SU-DHL-6 (cell line): Measurements from ENCODE around the gene SYNDIG1.

Experiments
- H2AFZ ChIP-seq: fragments of 200-600 bp; sonication (generic); 2 replicates; pipeline ENCODE4 v1.6.1; 2014; ENCODE audit warnings: low read depth, mild to moderate bottlenecking, moderate library complexity, mixed read lengths, antibody characterized with exemption, low read length; ENCODE audit not compliant: severe bottlenecking
- H3F3A ChIP-seq: fragments of 200-600 bp; shearing (Covaris generic); 2 replicates; pipeline ENCODE4 v1.6.0; 2016; ENCODE audit warnings: antibody characterized with exemption, mild to moderate bottlenecking; ENCODE audit not compliant: insufficient read depth
- H3K27ac ChIP-seq: fragments of 200-600 bp; sonication (generic); 2 replicates; pipeline ENCODE4 v1.5.1; 2016; ENCODE audit warnings: low read depth, mild to moderate bottlenecking, low read length, moderate library complexity, mixed read lengths
- H3K27me3 ChIP-seq: fragments of 200-600 bp; sonication (generic), shearing (Covaris generic); 2 replicates; pipeline ENCODE4 v1.6.0; 2014; ENCODE audit warnings: mild to moderate bottlenecking, low read length
- H3K36me3 ChIP-seq: fragments of 200-600 bp; sonication (generic); 2 replicates; pipeline ENCODE4 v1.6.1; 2014; ENCODE audit warnings: mild to moderate bottlenecking, low read length, mixed read lengths
- H3K4me2 ChIP-seq: fragments of 300-600, 200-600 bp; shearing (Covaris generic), sonication (generic); 2 replicates; pipeline ENCODE4 v1.6.0; 2014; ENCODE audit warnings: low read length, low read depth, mild to moderate bottlenecking; ENCODE audit not compliant: poor library complexity, severe bottlenecking
- H3K4me3 ChIP-seq: fragments of 200-600 bp; sonication (generic); 2 replicates; pipeline ENCODE4 v1.5.1; 2014; ENCODE audit warnings: antibody characterized with exemption, low read length, mild to moderate bottlenecking, mixed read lengths; ENCODE audit not compliant: insufficient read depth, poor library complexity, severe bottlenecking
- H3K79me2 ChIP-seq: fragments of 200-600 bp; sonication (generic); 2 replicates; pipeline ENCODE4 v1.6.1; 2014; ENCODE audit warnings: mild to moderate bottlenecking, low read length, moderate library complexity; ENCODE audit not compliant: insufficient read depth
- H3K9ac ChIP-seq: fragments of 200-600 bp; sonication (generic); 2 replicates; pipeline ENCODE4 v1.7.0; 2014; ENCODE audit warnings: mild to moderate bottlenecking, low read length
- H3K9me2 ChIP-seq: fragments of 200-600 bp; sonication (generic); replicated peaks from 2 replicates; pipeline ENCODE4 v1.6.1; 2014; ENCODE audit warnings: low read length; ENCODE audit not compliant: insufficient read depth
- H3K9me3 ChIP-seq: fragments of 200-600 bp; sonication (generic); 2 replicates; pipeline ENCODE4 v1.6.1; 2014; ENCODE audit warnings: low read length, mixed read lengths; ENCODE audit not compliant: insufficient read depth
- H4K20me1 ChIP-seq: fragments of 200-600 bp; sonication (generic); 2 replicates; pipeline ENCODE4 v1.6.1; 2014; ENCODE audit warnings: low read depth, mild to moderate bottlenecking, antibody characterized with exemption, low read length, moderate library complexity, mixed read lengths
- CTCF ChIP-seq: fragments of 200-600 bp; sonication (generic); IDR thresholded peaks from one replicate; pipeline ENCODE4 v1.5.1; 2017; ENCODE audit warnings: antibody characterized with exemption, mild to moderate bottlenecking, low read length, moderate library complexity; ENCODE audit not compliant: insufficient read depth, poor library complexity, severe bottlenecking
- EZH2phosphoT487 ChIP-seq: fragments of 200-600 bp; sonication (generic), shearing (Covaris generic); conservative IDR thresholded peaks from 2 replicates; pipeline ENCODE4 v1.6.1; 2018; ENCODE audit warnings: mild to moderate bottlenecking, antibody characterized with exemption, low read length, moderate library complexity, mixed read lengths

Gene SYNDIG1

GRCh38 chr20:24684956-24685691, 215.7 kb downstream of the SYNDIG1 start:
- H3K27me3 ChIP-seq: no peaks in the 10 kb centered on the region
- H3K4me2 ChIP-seq: no peak overlapping the region
- no peak for TF ChIP-seq EZH2phosphoT487
- no peak for TF ChIP-seq CTCF
- H3K9ac ChIP-seq: no peak overlapping the region
- no peaks in the 10 kb centered on the region for H3K9me2 ChIP-seq
- H3K4me3 ChIP-seq: no peak overlapping the region
- no peaks in the 10 kb centered on the region for H3K9me3 ChIP-seq
- no peak overlapping the region for H2AFZ ChIP-seq
- no peaks in the 10 kb centered on the region for H3K36me3 ChIP-seq
- no peaks in the 10 kb centered on the region for H3K79me2 ChIP-seq
- H3K27ac ChIP-seq: no peak overlapping the region
- no peaks in the 10 kb centered on the region for H3F3A ChIP-seq
- no peaks in the 10 kb centered on the region for H4K20me1 ChIP-seq

- TF ChIP-seq CTCF: no peak
- no peak for TF ChIP-seq EZH2phosphoT487
- no peaks in the 10 kb centered on the region for H3K79me2 ChIP-seq
Measured at GRCh38 chr20:24685736-24686135, 216.3 kb downstream of the SYNDIG1 start.

GRCh38 chr20:24686156-24686555, 216.7 kb downstream of the SYNDIG1 start:
- Histone ChIP-seq H3K9ac (no peak overlapping the region), H3K27ac (no peak overlapping the region), H3K4me2 (no peak overlapping the region), H2AFZ (no peak overlapping the region), H3K4me3 (no peak overlapping the region), H3K9me3 (no peaks in the 10 kb centered on the region), H4K20me1 (no peaks in the 10 kb centered on the region), H3K27me3 (no peaks in the 10 kb centered on the region), H3F3A (no peaks in the 10 kb centered on the region), H3K79me2 (no peaks in the 10 kb centered on the region), H3K9me2 (no peaks in the 10 kb centered on the region), H3K36me3 (no peaks in the 10 kb centered on the region)
- TF ChIP-seq EZH2phosphoT487: no peak
- no peak for TF ChIP-seq CTCF

More at GRCh38 chr20:24685736-24686135, 216.3 kb downstream of the SYNDIG1 start:
- Histone ChIP-seq H3K9me3 (no peaks in the 10 kb centered on the region), H3K36me3 (no peaks in the 10 kb centered on the region), H4K20me1 (no peaks in the 10 kb centered on the region), H3K27me3 (no peaks in the 10 kb centered on the region), H3K4me3 (no peak overlapping the region), H2AFZ (no peak overlapping the region), H3F3A (no peaks in the 10 kb centered on the region), H3K27ac (no peak overlapping the region), H3K9ac (no peak overlapping the region), H3K4me2 (no peak overlapping the region), H3K9me2 (no peaks in the 10 kb centered on the region)
